SK-MEL-5 (cell line): ENCODE results near the gene RASA1. TPM values are rescaled to one million over a fixed set of nuclear protein-coding genes. Genes with fewer than 3 reads are reported as not detected.
"Not testable (repeated sequence)": the region's sequence is repeated elsewhere in the genome, so short reads cannot be mapped to it uniquely, and the experiment has no call there.

Source experiments
- DNase-seq: peaks from one replicate; pipeline ENCODE4 v3.0.0-alpha.2; 2016; ENCODE audit warnings: low read depth, low spot score
- in situ Hi-C: cut with HindIII; loops from 2 replicates; pipeline ENCODE4 v1.10.0; 2016; ENCODE audit warnings: low sequenced_read_pairs, high pct_unique_total_duplicates, low pct_unique_long_range_greater_than_20kb
- total RNA-seq: library from RNA; depleted of rRNA; stranded (reverse); fragments of >200 nt; shearing (Covaris generic); gene quantifications from 2 replicates; pipeline ENCODE4 v1.2.3, GENCODE V29; 2014

The RASA1 gene
- total RNA-seq, 1 experiment from 2014 or later: 16.5 TPM

DNA sequence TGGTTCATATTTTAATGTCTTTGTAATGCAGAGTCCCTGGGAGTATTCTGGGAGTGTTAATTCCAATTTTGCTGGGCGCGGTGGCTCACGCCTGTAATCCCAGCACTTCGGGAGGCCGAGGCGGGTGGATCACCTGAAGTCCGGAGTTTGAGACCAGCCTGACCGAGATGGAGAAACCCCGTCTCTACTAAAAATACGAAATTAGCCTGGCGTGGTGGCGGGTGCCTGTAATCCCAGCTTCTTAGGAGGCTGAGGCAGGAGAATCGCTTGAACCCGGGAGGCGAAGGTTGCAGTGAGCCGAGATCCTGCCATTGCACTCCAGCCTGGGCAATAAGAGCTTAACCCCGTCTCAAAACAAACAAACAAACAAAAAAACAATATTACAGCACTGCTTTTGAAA, 3.2 kb downstream of the RASA1 start:
- DNase-seq, in situ Hi-C loops: not testable (repeated sequence)

- in situ Hi-C loops: no loop called here
Observed at GRCh38 chr5:87276655-87277054, 9.0 kb downstream of the RASA1 start.

GRCh38 chr5:87277279-87277835, 9.7 kb downstream of the RASA1 start:
- in situ Hi-C loops: no loop called here
- DNase-seq: no peak

More at GRCh38 chr5:87276655-87277054, 9.0 kb downstream of the RASA1 start:
- no peak for DNase-seq

GRCh38 chr5:87278590-87279100, 11.0 kb downstream of the RASA1 start:
- no peak for DNase-seq
- in situ Hi-C loops: no loop called here

DNA sequence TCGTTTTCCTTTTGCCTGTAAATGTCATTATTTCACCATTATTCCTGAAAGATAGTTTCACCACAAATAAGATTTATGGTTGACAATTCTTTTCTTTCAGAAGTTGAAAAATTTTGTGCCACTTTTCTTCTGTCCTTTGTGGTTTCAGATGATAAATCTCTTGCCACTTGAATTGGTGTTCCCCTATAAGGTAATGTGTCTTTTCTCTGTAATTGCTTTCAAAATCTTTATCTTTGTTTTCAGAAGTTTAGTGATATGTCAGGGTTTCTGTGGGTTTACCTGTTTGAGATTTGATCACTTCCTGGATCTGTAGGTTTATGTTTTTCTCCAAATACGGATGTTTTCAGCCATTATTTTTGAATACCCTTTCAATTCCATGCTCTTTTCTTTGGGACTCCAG, 14.6 kb downstream of the RASA1 start:
- in situ Hi-C loops: no loop called here
- no peak for DNase-seq

DNA sequence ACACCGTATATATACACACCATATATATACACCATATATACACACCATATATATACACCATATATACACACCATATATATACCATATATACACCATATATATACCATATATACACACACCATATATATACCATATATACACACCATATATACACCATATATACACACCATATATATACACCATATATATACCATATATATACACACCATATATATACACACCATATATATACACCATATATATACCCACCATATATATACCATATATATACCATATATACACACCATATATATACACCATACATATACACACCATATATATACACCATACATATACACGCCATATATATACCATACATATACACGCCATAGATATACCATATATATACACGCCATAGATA, 19.6 kb downstream of the RASA1 start:
- DNase-seq, in situ Hi-C loops: not testable (repeated sequence)

- DNase-seq: no peak
- in situ Hi-C loops: no loop called here
Observed at GRCh38 chr5:87298692-87299362, 31.1 kb downstream of the RASA1 start.

DNA sequence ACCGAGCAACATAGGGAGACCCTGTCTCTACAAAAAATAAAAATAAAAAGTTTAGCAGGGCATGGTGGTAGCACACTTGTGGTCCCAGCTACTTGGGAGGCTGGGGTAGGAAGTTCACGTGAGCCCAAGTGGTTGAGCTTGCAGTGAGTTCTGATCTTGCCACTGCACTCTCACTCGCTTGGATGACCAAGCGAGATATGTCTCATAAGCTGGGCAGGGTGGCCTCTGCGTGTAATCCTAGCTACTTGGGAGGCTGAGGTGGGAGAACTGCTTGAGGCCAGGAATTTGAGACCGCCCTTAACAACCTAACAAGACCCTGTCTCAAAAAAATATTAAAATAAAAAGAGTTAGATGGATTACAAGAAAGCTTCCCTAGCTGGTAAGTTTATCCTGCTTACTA, 32.5 kb downstream of the RASA1 start:
- DNase-seq: no peak
- in situ Hi-C loops: no loop called here

DNA sequence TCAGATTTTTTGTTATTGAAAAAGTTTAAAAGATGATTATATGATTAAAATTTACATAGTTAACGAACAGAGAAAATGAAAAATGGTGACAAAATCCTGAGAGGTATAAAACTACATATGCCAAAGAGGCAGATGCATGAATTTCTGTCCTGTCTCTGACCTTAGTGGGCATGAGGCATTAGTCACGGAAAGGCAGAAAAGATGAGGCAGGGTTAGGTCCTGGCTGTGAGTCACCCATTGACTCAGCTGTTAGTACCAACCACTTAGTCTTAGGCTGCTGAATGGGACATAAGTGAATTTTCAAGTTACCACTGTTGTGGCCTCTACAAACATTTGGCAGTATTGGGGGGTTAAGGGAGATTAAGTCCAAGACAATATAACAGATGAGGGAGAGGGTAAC, 33.1 kb downstream of the RASA1 start:
- in situ Hi-C loops: no loop called here
- DNase-seq: peak; percentile 7

GRCh38 chr5:87302061-87302460, 34.4 kb downstream of the RASA1 start:
- in situ Hi-C loops: no loop called here
- no peak for DNase-seq

DNA sequence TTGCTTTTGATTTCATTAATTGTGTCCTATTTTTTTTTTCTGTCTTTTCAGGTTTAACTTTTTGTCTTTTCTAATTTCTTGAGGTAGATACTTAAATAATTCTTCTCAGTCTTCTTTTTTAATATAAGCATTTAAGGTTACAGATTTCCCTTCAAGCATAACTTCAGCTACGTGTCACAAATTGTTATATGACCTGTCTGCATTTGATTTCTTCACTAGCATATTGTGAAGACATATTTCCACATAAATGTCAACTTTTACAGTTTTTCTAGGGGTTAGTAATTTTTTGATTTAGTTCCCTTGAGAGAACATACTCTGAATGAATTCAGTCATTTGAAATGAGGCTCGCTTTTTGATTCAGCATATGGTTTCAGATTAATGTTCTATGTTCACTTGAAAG, 35.6 kb downstream of the RASA1 start:
- in situ Hi-C loops: no loop called here
- no peak for DNase-seq

DNA sequence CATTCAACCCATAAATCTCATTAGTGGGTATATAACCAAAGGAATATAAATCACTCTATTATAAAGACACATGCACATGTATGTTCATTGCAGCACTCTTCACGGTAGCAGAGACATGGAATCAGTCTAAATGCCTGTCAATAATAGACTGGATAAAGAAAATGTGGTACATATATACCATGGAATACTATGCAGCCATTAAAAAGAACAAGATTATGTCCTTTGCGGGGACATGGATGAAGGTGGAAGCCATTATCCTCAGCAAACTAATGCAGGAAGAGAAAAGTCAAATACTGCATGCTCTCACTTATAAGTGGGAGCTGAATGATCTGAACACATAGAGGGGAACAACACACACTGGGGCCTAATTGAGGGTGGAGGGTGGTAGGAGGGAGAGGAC, 38.4 kb downstream of the RASA1 start:
- DNase-seq, in situ Hi-C loops: not testable (repeated sequence)

GRCh38 chr5:87307796-87308423, 40.2 kb downstream of the RASA1 start:
- no peak for DNase-seq
- in situ Hi-C loops: no loop called here

GRCh38 chr5:87311405-87312279, 44.0 kb downstream of the RASA1 start:
- no peak for DNase-seq
- in situ Hi-C loops: no loop called here

- no peak for DNase-seq
- in situ Hi-C loops: no loop called here
Observed at GRCh38 chr5:87313216-87313615, 45.5 kb downstream of the RASA1 start.

DNA sequence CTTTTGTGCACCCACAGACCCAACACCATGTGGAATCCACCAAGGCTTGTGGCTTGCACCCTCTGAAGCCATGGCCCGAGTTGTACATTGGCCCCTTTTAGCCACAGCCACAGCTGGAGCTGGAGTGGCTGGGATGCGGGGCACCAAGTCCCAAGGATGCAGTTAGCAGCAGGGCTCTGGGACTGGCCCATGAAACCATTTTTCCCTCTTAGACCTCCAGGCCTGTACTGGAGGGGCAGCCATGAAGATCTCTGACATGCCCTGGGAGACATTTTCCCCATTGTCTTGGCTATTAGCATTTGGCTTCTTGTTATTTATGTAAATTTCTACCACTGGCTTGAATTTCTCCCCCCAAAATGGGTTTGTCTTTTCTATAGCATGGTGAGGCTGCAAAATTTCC, 51.8 kb downstream of the RASA1 start:
- DNase-seq: no peak
- in situ Hi-C loops: no loop called here

- in situ Hi-C loops: no loop called here
- no peak for DNase-seq
Observed at GRCh38 chr5:87321605-87322004, 53.9 kb downstream of the RASA1 start.

DNA sequence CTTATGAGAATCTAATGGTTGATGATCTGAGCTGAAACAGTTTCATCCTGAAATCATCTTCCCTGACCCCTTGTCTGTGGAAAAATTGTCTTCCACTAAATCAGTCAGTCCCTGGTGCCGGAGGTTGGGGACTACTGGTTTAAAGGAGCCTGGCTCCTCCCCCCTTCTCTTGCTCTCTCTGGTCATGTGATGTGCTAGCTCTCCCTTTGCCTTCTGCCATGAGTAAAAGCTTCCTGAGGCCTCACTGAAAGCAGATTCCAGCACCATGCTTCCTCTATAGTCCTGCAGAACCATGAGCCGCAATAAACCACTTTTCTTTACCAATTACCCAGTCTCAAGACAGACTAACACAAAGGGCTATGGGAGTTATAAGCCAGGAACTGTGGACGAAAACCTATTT, 54.7 kb downstream of the RASA1 start:
- DNase-seq: no peak
- in situ Hi-C loops: no loop called here
